GM21723 (cell line): Measurements from ENCODE around the gene CERS6.
"Not testable (repeated sequence)": the region's sequence is repeated elsewhere in the genome, so short reads cannot be mapped to it uniquely, and the experiment has no call there.

Experiments
- ATAC-seq: cut with Tn5 transposase; IDR thresholded peaks from one replicate; pipeline ENCODE4 v1.9.1; 2021; ENCODE audit warnings: mild to moderate bottlenecking, moderate library complexity; ENCODE audit not compliant: unreplicated experiment

CERS6 gene

GRCh38 chr2:168466834-168467565, 10.9 kb downstream of the CERS6 start:
- ATAC-seq: no peak

- ATAC-seq: no peak
Observed at GRCh38 chr2:168467729-168468128, 11.7 kb downstream of the CERS6 start.

GRCh38 chr2:168468354-168468753, 12.3 kb downstream of the CERS6 start:
- no peak for ATAC-seq

- peak; percentile 59 for ATAC-seq
Observed at GRCh38 chr2:168469281-168469988, 13.4 kb downstream of the CERS6 start.

DNA sequence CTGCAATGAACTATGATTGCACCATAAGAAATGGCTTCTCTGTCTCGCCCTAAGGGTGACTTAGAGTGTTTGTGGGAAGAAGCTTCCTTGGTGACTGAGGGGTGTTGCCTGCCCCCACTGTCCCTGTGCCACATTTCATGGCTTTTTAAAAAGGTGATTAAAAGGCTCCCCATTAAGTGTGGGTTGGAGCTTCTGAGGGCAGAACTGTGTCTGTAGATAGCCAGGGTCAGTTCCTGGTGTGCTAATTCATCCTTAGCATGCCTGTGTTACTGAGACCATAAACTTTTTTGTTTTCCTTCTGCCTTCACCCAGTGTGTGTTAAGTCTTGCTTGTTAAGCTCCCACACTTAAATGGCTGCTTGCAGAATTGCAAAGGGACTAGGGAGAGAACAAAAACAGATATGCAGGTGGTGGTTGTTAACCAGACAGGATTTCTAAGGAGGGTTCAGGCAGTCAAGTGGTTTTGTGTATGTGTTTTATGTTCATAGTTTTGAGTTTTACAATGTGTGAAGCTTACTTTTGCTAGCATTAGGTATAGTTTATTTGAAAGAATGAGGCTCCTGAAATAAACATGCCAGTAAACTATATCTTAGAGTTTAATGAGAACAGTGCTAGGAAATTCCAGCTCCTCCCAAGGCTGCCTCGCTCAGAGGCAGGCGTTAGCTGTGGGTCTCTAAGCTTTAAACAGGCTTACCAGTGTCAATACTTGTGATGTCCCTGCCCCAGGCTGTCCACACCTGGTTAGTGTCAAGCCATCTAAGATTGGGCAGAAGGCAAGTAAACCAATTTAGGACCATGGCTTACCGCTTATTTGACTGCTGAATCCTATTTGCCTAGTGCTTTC, 14.5 kb downstream of the CERS6 start:
- ATAC-seq: peak; percentile 47

DNA sequence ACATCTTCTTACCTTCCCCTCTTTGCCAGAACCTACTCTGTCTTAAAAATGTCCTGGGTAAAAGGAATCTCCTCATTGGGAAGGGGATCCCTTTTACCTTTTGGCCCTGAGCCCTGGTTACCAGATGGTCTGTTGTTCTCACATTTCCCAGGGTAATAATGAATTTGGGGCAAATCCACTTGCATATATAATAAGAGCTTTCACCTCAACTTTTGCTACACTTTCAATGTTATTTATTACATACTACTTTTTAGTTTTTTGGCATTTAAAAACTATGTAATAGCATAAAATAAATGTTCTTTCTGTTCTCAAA, 15.0 kb downstream of the CERS6 start:
- no peak for ATAC-seq

GRCh38 chr2:168475636-168476035, 19.6 kb downstream of the CERS6 start:
- no peak for ATAC-seq

DNA sequence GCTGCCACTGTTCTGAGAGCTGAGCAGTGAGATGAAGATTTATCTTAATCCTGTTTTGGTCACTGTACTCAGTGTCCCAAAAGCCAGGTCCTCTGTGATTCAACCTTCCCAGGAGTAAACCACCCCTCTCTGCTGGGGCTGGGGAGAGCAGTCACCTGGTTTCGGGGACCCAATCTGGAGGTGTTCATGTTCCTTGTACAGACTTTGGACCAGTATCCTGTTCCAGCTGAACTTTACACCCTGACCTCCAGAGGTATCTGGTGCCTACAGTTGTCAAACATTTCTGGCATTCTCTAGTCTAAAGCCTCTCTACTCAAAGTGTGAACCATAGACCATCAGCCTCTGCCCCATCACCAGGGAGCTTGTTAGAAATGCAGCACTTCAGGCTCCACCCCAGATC, 22.1 kb downstream of the CERS6 start:
- no peak for ATAC-seq

- ATAC-seq: no peak
Observed at GRCh38 chr2:168480356-168480755, 24.3 kb downstream of the CERS6 start.

DNA sequence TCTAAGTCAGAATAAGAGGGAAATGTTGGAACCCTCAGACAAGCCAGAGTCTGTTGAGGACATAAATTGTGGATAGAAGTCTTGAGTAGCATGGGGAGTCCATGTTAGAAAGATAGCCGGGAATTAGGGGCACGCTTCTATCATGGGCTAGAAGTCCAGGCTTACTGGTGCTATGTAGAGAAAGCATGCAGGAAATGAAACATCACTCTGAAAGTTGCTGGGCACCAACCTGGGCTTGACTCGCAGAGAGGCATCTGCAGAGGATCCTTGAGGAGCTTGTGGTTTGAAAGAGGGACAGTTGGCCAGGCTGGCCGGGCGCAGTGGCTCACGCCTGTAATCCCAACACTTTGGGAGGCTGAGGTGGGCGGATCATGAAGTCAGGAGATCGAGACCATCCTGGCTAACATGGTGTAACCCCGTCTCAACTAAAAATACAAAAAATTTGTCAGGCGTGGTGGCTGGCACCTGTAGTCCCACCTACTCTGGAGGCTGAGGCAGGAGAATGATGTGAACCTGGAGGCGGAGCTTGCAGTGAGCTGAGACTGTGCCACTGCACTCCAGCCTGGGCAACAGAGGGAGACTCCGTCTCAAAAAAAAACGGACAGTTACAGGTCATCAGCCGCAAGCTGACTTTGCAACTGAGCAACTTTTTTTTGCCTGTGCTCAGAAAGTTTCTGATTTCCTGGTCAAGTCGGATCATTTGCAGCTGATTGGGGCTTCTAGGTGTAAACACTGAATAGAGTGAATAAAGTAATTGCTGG, 24.9 kb downstream of the CERS6 start:
- ATAC-seq: no peak

DNA sequence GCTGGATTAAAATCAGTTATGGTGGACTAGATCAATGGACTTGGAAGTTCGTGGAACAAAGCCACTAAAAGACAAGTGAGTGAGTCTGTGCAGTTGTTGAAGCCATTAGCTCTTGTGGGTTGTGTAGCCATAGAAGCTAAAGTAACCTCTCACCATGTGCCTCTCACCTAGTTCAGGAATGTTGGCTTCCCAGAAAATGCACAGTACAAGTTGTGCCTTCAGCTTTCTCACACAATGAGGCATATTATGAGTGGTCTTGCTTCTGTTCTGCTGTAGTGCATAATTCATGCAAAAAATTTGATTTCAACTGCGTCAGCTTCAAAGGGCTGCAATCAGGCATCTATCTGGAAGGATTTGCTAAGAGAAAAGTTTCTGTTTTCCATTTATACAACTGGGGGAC, 26.2 kb downstream of the CERS6 start:
- no peak for ATAC-seq

GRCh38 chr2:168482952-168483831, 27.1 kb downstream of the CERS6 start:
- ATAC-seq: no peak

GRCh38 chr2:168486477-168486876, 30.4 kb downstream of the CERS6 start:
- no peak for ATAC-seq

DNA sequence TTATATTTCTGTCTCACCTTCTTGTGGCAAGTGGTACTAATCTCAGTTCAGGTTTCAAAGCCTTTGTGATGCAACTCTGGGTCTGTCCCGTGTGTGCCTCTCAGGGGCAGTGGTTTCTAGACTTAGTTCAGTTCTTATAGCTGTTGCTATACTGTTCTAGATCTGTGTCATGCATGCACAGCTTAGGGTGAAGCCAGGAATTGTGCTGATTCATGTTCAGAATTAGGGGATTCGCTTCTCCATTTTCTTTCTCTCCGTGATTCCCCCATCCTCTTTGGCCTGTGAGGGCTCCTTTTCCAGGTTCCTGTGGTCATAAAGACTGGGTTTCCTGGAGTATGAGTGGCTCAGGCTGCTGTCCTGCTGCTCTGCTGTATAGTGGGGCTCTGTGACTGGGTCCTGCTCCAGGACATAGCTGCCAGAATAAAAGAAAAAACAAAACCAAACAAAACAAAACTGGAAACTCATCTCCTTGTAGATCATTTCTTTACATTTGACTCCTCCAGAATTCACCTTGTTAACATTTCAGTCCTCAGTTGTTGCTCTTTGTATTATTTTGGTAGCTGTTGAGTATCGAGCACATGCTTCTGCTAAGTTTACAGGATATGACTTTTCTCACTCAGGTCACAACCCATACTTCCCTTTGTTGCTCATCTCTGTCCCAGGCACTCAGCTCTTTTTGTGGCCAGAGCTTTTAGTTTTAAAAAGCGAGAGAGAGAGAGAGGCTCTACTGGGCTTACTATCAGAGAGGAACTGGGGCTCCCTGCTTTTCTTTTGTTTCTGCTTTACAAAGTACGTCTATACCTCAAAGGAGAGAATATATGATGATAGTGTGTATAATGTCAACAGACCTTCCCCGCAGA, 34.2 kb downstream of the CERS6 start:
- peak; percentile 92 for ATAC-seq

DNA sequence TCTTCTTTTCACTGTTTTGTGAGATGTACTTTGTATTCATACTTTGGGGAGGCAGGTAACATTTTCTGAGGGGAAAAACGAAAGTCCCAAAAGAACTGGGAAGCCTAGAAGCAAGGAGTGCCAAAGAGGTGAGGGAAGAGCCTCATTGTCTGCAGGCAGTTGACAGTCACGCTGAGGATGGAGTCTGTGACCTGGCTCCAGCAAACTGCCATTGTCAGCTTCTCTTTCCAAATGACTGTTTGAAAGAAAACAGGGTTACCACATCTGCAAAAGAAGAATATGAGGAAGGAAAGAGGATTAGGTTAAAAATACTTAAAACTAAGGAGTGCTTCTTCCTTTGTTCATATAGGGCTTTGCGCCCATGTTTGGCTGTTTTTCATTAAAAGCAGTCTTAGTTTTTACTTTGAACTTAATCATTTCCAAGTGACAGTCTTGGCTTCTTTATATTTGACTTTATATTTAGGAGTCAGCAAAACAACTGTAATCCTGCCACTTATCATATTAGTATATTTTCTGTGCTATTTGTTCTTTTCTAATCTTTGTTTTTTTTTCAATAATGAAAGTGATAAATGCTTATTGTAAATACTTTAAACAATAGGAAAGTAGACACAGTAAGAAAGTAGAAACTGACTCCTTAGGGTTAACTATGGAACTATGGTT, 35.0 kb downstream of the CERS6 start:
- peak; percentile 21 for ATAC-seq

DNA sequence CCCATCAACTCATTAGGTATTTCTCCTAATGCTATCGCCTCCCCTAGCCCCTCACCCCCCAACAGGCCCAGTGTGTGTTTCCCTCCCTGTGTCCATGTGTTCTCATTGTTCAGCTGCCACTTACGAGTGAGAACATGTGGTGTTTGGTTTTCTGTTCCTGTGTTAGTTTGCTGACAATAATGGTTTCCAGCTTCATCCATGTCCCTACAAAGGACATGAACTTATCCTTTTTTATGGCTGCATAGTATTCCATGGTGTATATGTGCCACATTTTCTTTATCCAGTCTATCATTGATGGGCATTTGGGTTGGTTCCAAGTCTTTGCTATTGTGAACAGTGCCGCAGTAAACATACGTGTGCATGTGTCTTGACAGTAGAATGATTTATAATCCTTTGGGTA, 35.7 kb downstream of the CERS6 start:
- not testable (repeated sequence) for ATAC-seq

DNA sequence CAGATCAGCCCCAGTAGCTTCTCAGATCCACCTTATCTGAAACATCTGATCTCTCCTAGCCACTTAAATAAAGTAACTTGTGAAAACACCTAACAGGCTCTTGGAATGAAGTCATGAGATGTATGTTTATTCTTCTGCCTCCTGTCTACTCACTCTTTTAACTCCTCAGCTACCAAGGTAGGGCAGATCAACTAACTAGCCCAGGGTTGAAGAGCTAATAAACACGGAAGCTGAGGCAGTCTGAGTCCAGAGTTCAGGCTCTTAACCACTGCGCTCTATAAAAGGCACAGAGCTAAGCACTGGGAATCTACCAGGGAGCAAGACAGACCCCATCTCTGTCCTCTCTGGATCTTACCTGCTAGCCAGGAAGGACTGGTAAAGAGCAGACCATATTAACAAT, 37.1 kb downstream of the CERS6 start:
- not testable (repeated sequence) for ATAC-seq

- no peak for ATAC-seq
Observed at GRCh38 chr2:168494190-168494711, 38.2 kb downstream of the CERS6 start.
